GM12873 (cell line): ENCODE results near the gene ANO5.

Source experiments
- CTCF ChIP-seq: IDR thresholded peaks from 2 replicates; pipeline ENCODE4 v1.5.1; 2012; ENCODE audit warnings: low read depth, mild to moderate bottlenecking, moderate library complexity, low read length, control low read depth; ENCODE audit not compliant: insufficient read depth; ENCODE audit errors: missing control alignments

The ANO5 gene

GRCh38 chr11:22190827-22191463 is 1.9 kb upstream of the ANO5 start:
- no peak for TF ChIP-seq CTCF

- peak; percentile 42 for TF ChIP-seq CTCF
Measured at GRCh38 chr11:22192289-22192641, 620 bp upstream of the ANO5 start.

GRCh38 chr11:22193348-22194051 is 615 bp downstream of the ANO5 start:
- no peak for TF ChIP-seq CTCF

- TF ChIP-seq CTCF: no peak
Measured at GRCh38 chr11:22194306-22194705, 1.4 kb downstream of the ANO5 start.

- no peak for TF ChIP-seq CTCF
Measured at GRCh38 chr11:22194907-22195306, 2.0 kb downstream of the ANO5 start.

GRCh38 chr11:22197139-22198005 is 4.5 kb downstream of the ANO5 start:
- no peak for TF ChIP-seq CTCF

GRCh38 chr11:22199243-22199642 is 6.4 kb downstream of the ANO5 start:
- TF ChIP-seq CTCF: no peak
